A549 treated with GW870086 at 1 μM for 4 hours (cell line): ENCODE results near the gene NAP1L3. TPM values are rescaled to one million over a fixed set of nuclear protein-coding genes. Genes with fewer than 3 reads are reported as not detected.

Source experiments
- total RNA-seq: library from RNA; stranded (reverse); fragments of 200-300 nt; extraction: Qiagen RNA extraction; gene quantifications from 5 replicates; pipeline ENCODE4 v1.2.3, GENCODE V29; 2022; ENCODE audit warnings: low read depth

NAP1L3 gene
- 0.27 to 0.50 TPM (median 0.34 TPM) in 5 replicates for total RNA-seq

GRCh38 chrX:93673056-93673868 is at the start of gene NAP1L3:
Gene NAP1L3 (minus strand): TSS chrX:93673578. CDS start chrX:93673304, 274 bp downstream.

GRCh38 chrX:93673869-93674271 is 492 bp upstream of the NAP1L3 start, which contains the start of gene FAM133A:
Gene FAM133A (plus strand): TSS chrX:93674206. CDS start chrX:93709420, 35,214 bp downstream.

Other genes with a start within 250 kb of the NAP1L3 start
- gene FAM133A, start 628 bp upstream of the NAP1L3 start, total RNA-seq = 0.58 to 1.0 TPM (median 0.76 TPM) in 5 replicates